MV-4-11 (cell line): ENCODE data around the gene SARS1.
A peak's percentile ranks its signal among the peaks of the same experiment; 100 is the strongest.

Source experiments
- DNase-seq: peaks from one replicate; lab custom pipeline; 2025; lab: John Stamatoyannopoulos, UW

Gene SARS1

GRCh38 chr1:109262231-109263055 lies 48.7 kb downstream of the SARS1 start:
- DNase-seq, result no peak

GRCh38 chr1:109263234-109263596 lies 49.5 kb downstream of the SARS1 start:
- DNase-seq, result no peak

- peak; percentile 69 for DNase-seq
These were observed 50.1 kb downstream of the SARS1 start for GRCh38 chr1:109263597-109264378.

- DNase-seq, result no peak
These were observed 50.6 kb downstream of the SARS1 start for GRCh38 chr1:109264379-109264755.

- no peak for DNase-seq
These were observed 51.3 kb downstream of the SARS1 start for GRCh38 chr1:109265016-109265415.

GRCh38 chr1:109265741-109266330 lies 52.1 kb downstream of the SARS1 start:
- DNase-seq, result no peak

GRCh38 chr1:109266965-109267364 lies 53.2 kb downstream of the SARS1 start:
- DNase-seq, result no peak

- DNase-seq, result no peak
These were observed 54.1 kb downstream of the SARS1 start for GRCh38 chr1:109267743-109268300.

- DNase-seq, result no peak
These were observed 54.9 kb downstream of the SARS1 start for GRCh38 chr1:109268431-109269211.

- no peak for DNase-seq
These were observed 55.7 kb downstream of the SARS1 start for GRCh38 chr1:109269212-109269980.

- DNase-seq, result no peak
These were observed 56.4 kb downstream of the SARS1 start for GRCh38 chr1:109269981-109270622.

GRCh38 chr1:109270623-109271317 lies 57.1 kb downstream of the SARS1 start:
- no peak for DNase-seq

GRCh38 chr1:109271458-109271857 lies 57.7 kb downstream of the SARS1 start:
- no peak for DNase-seq

GRCh38 chr1:109272021-109272799 lies 58.5 kb downstream of the SARS1 start:
- no peak for DNase-seq

GRCh38 chr1:109272831-109273547 lies 59.3 kb downstream of the SARS1 start:
- DNase-seq, result no peak

GRCh38 chr1:109273570-109274288 lies 60.0 kb downstream of the SARS1 start:
- DNase-seq, result no peak

GRCh38 chr1:109274533-109275476 lies 61.1 kb downstream of the SARS1 start:
- DNase-seq, result peak; percentile 78
